Measurements from ENCODE around the gene CHAT. TPM values are rescaled to one million over a fixed set of nuclear protein-coding genes. Genes with fewer than 3 reads are reported as not detected.

CHAT gene
- total RNA-seq, 1 experiment from 2014 or later = not detected

- Histone ChIP-seq H3K9me3 (ENCODE audit: control insufficient read depth in 1 of 2, insufficient read depth in 1 of 2, low read depth in 1 of 2, low read length in 2 of 2) (no peaks in the 10 kb centered on the region), H3K27me3 (ENCODE audit: insufficient read depth, low read length) (peaks cover 27% of the 10 kb centered on the region), H2AFZ (ENCODE audit: low read depth, low read length, poor library complexity, severe bottlenecking) (no peak overlapping the region), H3K4me3 (replicated peaks in 1 of 2; ENCODE audit: low read depth in 1 of 2, low read length in 2 of 2) (no peak overlapping the region), H3K36me3 (ENCODE audit: control insufficient read depth in 1 of 2, insufficient read depth in 2 of 2, low read length in 2 of 2) (no peaks in the 10 kb centered on the region), H3K9ac (ENCODE audit: low read length) (no peak overlapping the region), H3K4me1 (ENCODE audit: control insufficient read depth in 1 of 2, insufficient read depth in 2 of 2, low read length in 2 of 2) (peaks cover 0 to 3% of the 10 kb centered on the region in 2 experiments; a peak in 1 of 4 replicates), H3K27ac (ENCODE audit: low read depth, low read length) (no peak overlapping the region), H3K9me2 (ENCODE audit: insufficient read depth) (no peaks in the 10 kb centered on the region), H4K20me1 (ENCODE audit: insufficient read depth) (no peaks in the 10 kb centered on the region), H3K4me2 (ENCODE audit: low read length) (no peak overlapping the region), H3K79me2 (ENCODE audit: insufficient read depth, low read length) (no peaks in the 10 kb centered on the region)
- TF ChIP-seq SP1 (IDR thresholded peaks at IDR 0.05; ENCODE audit: low read depth) (no peak), SIN3A (IDR thresholded peaks at IDR 0.05; ENCODE audit: low read depth) (no peak), ZNF274 (IDR thresholded peaks at IDR 0.05; ENCODE audit: low read depth, low read length) (no peak), EGR1 (IDR thresholded peaks at IDR 0.05; ENCODE audit: low read depth) (no peak), YY1 (IDR thresholded peaks at IDR 0.05; ENCODE audit: extremely low read depth, insufficient replicate concordance, low read depth, low read length) (no peak), TCF7L2 (IDR thresholded peaks at IDR 0.05; ENCODE audit: borderline replicate concordance, extremely low read depth, insufficient read depth, insufficient read length) (no peak), ATF3 (IDR thresholded peaks at IDR 0.05) (no peak), ZFX (IDR thresholded peaks at IDR 0.05) (no peak), CBX3 (IDR thresholded peaks at IDR 0.05; ENCODE audit: low read depth) (no peak)
- TF ChIP-seq, protein P1, sequence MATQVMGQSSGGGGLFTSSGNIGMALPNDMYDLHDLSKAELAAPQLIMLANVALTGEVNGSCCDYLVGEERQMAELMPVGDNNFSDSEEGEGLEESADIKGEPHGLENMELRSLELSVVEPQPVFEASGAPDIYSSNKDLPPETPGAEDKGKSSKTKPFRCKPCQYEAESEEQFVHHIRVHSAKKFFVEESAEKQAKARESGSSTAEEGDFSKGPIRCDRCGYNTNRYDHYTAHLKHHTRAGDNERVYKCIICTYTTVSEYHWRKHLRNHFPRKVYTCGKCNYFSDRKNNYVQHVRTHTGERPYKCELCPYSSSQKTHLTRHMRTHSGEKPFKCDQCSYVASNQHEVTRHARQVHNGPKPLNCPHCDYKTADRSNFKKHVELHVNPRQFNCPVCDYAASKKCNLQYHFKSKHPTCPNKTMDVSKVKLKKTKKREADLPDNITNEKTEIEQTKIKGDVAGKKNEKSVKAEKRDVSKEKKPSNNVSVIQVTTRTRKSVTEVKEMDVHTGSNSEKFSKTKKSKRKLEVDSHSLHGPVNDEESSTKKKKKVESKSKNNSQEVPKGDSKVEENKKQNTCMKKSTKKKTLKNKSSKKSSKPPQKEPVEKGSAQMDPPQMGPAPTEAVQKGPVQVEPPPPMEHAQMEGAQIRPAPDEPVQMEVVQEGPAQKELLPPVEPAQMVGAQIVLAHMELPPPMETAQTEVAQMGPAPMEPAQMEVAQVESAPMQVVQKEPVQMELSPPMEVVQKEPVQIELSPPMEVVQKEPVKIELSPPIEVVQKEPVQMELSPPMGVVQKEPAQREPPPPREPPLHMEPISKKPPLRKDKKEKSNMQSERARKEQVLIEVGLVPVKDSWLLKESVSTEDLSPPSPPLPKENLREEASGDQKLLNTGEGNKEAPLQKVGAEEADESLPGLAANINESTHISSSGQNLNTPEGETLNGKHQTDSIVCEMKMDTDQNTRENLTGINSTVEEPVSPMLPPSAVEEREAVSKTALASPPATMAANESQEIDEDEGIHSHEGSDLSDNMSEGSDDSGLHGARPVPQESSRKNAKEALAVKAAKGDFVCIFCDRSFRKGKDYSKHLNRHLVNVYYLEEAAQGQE (IDR thresholded peaks at IDR 0.05; ENCODE audit: low read depth) = no peak
- intact Hi-C loops (cut with micrococcal nuclease) = no loop called here
- no TSS peak for BruUV-seq (replicated peaks)
- RAD21 ChIA-PET (ENCODE audit: low non-redundant PET in 1 of 2, low total read pairs in 2 of 2, uncharacterized antibody in 2 of 2, unreplicated experiment in 2 of 2) = no interaction called here
- DNase-seq (ENCODE audit: low read depth, low spot score) = no peak
- CTCF ChIA-PET = no interaction called here
- no peak for ATAC-seq
- POLR2A ChIA-PET = no interaction called here
Observed at GRCh38 chr10:49600781-49601400, 12.9 kb upstream of the CHAT start.

Measured in HCT116 (cell line).